ENCODE results near the gene VSTM5. TPM values are rescaled to one million over a fixed set of nuclear protein-coding genes. Genes with fewer than 3 reads are reported as not detected.
"Not testable (repeated sequence)": the region's sequence is repeated elsewhere in the genome, so short reads cannot be mapped to it uniquely, and the experiment has no call there.

The VSTM5 gene
- total RNA-seq, 4 donors from 2014 or later, result 0.90 to 8.2 (median 2.7) TPM

DNA sequence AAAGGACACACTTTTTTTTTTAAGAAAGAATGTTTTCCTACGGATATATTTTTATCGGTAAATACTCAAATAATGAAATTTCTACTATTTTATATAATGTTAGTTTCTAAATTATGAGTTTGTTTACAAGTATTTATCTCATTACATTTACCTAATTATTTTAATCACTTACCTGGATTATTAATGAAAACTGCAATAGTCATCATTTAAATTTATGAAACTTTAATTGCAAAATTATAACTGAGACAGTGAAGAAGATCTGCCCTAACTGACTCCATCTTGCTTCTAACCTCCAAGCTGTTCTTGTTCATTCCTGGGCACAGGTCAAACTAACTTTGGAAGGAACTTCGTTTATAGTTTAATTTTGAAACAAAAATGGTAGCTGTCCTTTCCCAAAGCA, 25.2 kb upstream of the VSTM5 start:
- no peak for TF ChIP-seq EP300 (IDR thresholded peaks at IDR 0.05)
- TF ChIP-seq POLR2A (IDR thresholded peaks at IDR 0.05), result no peak
- no peak for TF ChIP-seq CTCF (IDR thresholded peaks at IDR 0.05)
- Histone ChIP-seq H3K9me3 (no peaks in the 10 kb centered on the region), H3K27ac (no peak overlapping the region), H3K4me1 (no peaks in the 10 kb centered on the region), H3K4me3 (no peak overlapping the region), H3K36me3 (no peaks in the 10 kb centered on the region), H3K27me3 (no peaks in the 10 kb centered on the region)
- WGBS, 2 donors, result 74 to 81% methylated on average over 3 of the region's 3 CpGs
- no peak for DNase-seq (ENCODE audit: low spot score in 2 of 2)

GRCh38 chr11:93871526-93871925, 21.1 kb upstream of the VSTM5 start:
- TF ChIP-seq CTCF (IDR thresholded peaks at IDR 0.05) (no peak), EP300 (IDR thresholded peaks at IDR 0.05) (no peak), POLR2A (IDR thresholded peaks at IDR 0.05) (no peak)
- no peaks in the 10 kb centered on the region for H3K27me3 ChIP-seq
- DNase-seq (ENCODE audit: low spot score in 2 of 2), result no peak
- no peak overlapping the region for H3K27ac ChIP-seq
- no peaks in the 10 kb centered on the region for H3K4me1 ChIP-seq
- H3K36me3 ChIP-seq, result no peaks in the 10 kb centered on the region
- H3K9me3 ChIP-seq, result no peaks in the 10 kb centered on the region
- no peak overlapping the region for H3K4me3 ChIP-seq

DNA sequence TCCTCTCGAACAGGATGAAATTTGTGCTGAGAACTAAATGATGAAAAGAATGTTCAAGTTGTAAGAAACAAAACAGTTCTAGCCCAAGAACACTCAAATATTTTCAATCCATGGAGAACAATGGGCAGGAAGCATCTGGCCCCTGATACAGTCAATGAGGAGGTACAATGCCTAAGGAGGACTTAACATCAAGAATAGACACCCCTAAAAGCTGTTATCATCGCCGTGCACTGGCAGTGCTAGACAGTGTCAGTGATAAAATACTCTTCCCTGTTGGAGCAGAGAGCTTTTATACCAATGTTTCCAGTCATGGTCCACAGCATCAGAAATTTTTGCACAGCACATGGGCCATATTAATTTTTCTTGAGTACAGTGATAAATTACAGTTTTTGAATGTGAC, 20.2 kb upstream of the VSTM5 start:
- Histone ChIP-seq H3K27ac (no peak overlapping the region), H3K4me3 (no peak overlapping the region), H3K27me3 (no peaks in the 10 kb centered on the region), H3K9me3 (no peaks in the 10 kb centered on the region), H3K36me3 (no peaks in the 10 kb centered on the region), H3K4me1 (no peaks in the 10 kb centered on the region)
- no peak for DNase-seq (ENCODE audit: low spot score in 2 of 2)
- TF ChIP-seq POLR2A (IDR thresholded peaks at IDR 0.05), result no peak
- no peak for TF ChIP-seq EP300 (IDR thresholded peaks at IDR 0.05)
- TF ChIP-seq CTCF (IDR thresholded peaks at IDR 0.05), result no peak
- 72 to 84% methylated on average over 3 of the region's 3 CpGs for WGBS, 2 donors

GRCh38 chr11:93869830-93870229, 19.4 kb upstream of the VSTM5 start:
- no peaks in the 10 kb centered on the region for H3K4me1 ChIP-seq
- 75 to 78% methylated on average over 7 of the region's 7 CpGs for WGBS, 2 donors
- no peak for DNase-seq (ENCODE audit: low spot score in 2 of 2)
- H3K4me3 ChIP-seq, result no peak overlapping the region
- H3K9me3 ChIP-seq, result no peaks in the 10 kb centered on the region
- no peak for TF ChIP-seq POLR2A (IDR thresholded peaks at IDR 0.05)
- no peak for TF ChIP-seq EP300 (IDR thresholded peaks at IDR 0.05)
- no peak for TF ChIP-seq CTCF (IDR thresholded peaks at IDR 0.05)
- no peaks in the 10 kb centered on the region for H3K27me3 ChIP-seq
- no peaks in the 10 kb centered on the region for H3K36me3 ChIP-seq
- H3K27ac ChIP-seq, result no peak overlapping the region

- not testable (repeated sequence) for H3K27ac ChIP-seq; H3K4me3 ChIP-seq; H3K9me3 ChIP-seq; H3K36me3 ChIP-seq; H3K27me3 ChIP-seq; H3K4me1 ChIP-seq; DNase-seq (ENCODE audit: low spot score in 2 of 2)
- WGBS, 2 donors, result 86 to 91% methylated on average over 2 of the region's 2 CpGs
Observed at GRCh38 chr11:93868404-93868803, 18.0 kb upstream of the VSTM5 start.

DNA sequence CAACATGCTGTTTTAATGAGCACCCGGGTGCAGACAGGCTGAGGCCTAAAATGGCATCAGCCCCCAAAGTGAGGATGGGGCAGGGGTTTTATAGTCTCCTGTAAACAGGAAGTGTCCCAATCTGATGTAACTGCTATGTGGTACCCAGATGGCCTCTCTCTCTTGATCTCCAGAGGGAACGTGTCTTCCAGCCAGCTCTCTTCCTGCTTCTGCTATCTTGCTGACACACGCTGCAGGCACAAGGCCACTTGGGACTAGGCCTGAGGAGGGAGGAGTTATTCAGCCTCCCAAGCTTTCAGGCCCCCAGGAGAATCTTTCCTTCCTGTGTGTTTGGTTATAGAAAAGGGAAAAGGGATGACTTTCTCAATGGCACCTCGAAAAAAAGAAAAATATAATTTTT, 11.4 kb upstream of the VSTM5 start:
- H3K4me3 ChIP-seq, result no peak overlapping the region
- 53 to 63% methylated on average over 4 of the region's 4 CpGs for WGBS, 2 donors
- TF ChIP-seq POLR2A (IDR thresholded peaks at IDR 0.05) (no peak), EP300 (IDR thresholded peaks at IDR 0.05) (no peak), CTCF (IDR thresholded peaks at IDR 0.05) (no peak)

More for the DNA sequence above, 11.4 kb upstream of the VSTM5 start:
- Histone ChIP-seq H3K4me1 (peaks cover 0 to 15% (median 0%) of the 10 kb centered on the region in 4 donors), H3K9me3 (no peaks in the 10 kb centered on the region), H3K36me3 (no peaks in the 10 kb centered on the region), H3K27ac (no peak overlapping the region), H3K27me3 (no peaks in the 10 kb centered on the region)
- DNase-seq (ENCODE audit: low spot score in 2 of 2), result no peak
